Liver (tissue), 9 donors: ENCODE data around the gene NARS2. TPM values are rescaled to one million over a fixed set of nuclear protein-coding genes. Genes with fewer than 3 reads are reported as not detected.

Experiments used
- DNase-seq: peaks from one replicate; pipeline ENCODE4 v3.0.0-alpha.2; 2017; ENCODE audit warnings: low spot score
- H3K27ac ChIP-seq, 2 donors: one replicate each; pipeline ENCODE4 v1.7.0; 2013; ENCODE audit warnings: inconsistent platforms in 2 of 2, low read length in 2 of 2, control low read depth in 1 of 2, low read depth in 1 of 2, mild to moderate bottlenecking in 1 of 2
- H3K27me3 ChIP-seq, 4 donors: one replicate each; pipeline versions ENCODE4 v1.6.1 to v1.7.0; 2013; ENCODE audit warnings: low read length in 3 of 4, inconsistent platforms in 1 of 4, mild to moderate bottlenecking in 1 of 4, moderate library complexity in 1 of 4; ENCODE audit not compliant: control insufficient read depth in 4 of 4, insufficient read depth in 4 of 4
- H3K36me3 ChIP-seq, 4 donors: one replicate each; pipeline versions ENCODE4 v1.6.1 to v1.7.0; 2013; ENCODE audit warnings: low read length in 3 of 4, mild to moderate bottlenecking in 3 of 4, low read depth in 1 of 4, moderate library complexity in 1 of 4; ENCODE audit not compliant: control insufficient read depth in 4 of 4, insufficient read depth in 3 of 4
- H3K4me1 ChIP-seq, 4 donors: one replicate each; pipeline versions ENCODE4 v1.6.1 to v1.7.0; 2013; ENCODE audit warnings: low read length in 3 of 4, mild to moderate bottlenecking in 3 of 4, moderate library complexity in 1 of 4; ENCODE audit not compliant: control insufficient read depth in 4 of 4, insufficient read depth in 4 of 4
- H3K4me3 ChIP-seq, 3 donors: one replicate each; pipeline versions ENCODE4 v1.6.1 to v1.7.0; 2013; ENCODE audit warnings: low read length in 3 of 3, control low read depth in 1 of 3, low read depth in 1 of 3, mild to moderate bottlenecking in 1 of 3
- H3K9ac ChIP-seq, 2 donors: one replicate each; pipeline ENCODE4 v1.7.0; 2013; ENCODE audit warnings: low read length in 2 of 2, mild to moderate bottlenecking in 2 of 2, moderate library complexity in 2 of 2, control low read depth in 1 of 2, low read depth in 1 of 2
- H3K9me3 ChIP-seq, 4 donors: one replicate each; pipeline versions ENCODE4 v1.6.1 to v1.7.0; 2013; ENCODE audit warnings: low read length in 3 of 4; ENCODE audit not compliant: control insufficient read depth in 4 of 4
- CTCF ChIP-seq: fragments of 150-350 bp; IDR thresholded peaks from 2 replicates; pipeline ENCODE4 v1.5.1; 2017; ENCODE audit warnings: improper control_type of control experiment, low read depth, low read length; ENCODE audit not compliant: missing input control
- EGR1 ChIP-seq, 2 donors: IDR thresholded peaks; 2 replicates each; pipeline ENCODE4 v1.6.1; 2016 to 2018; ENCODE audit warnings: antibody characterized with exemption in 2 of 2, low read depth in 2 of 2
- FOXA1 ChIP-seq: IDR thresholded peaks from 2 replicates; pipeline ENCODE4 v1.6.1; 2016; ENCODE audit warnings: antibody characterized with exemption
- GABPA ChIP-seq, 2 donors: IDR thresholded peaks in 1 of 2; conservative IDR thresholded peaks in 1 of 2; 2 replicates each; pipeline ENCODE4 v1.6.1; 2016; ENCODE audit warnings: antibody characterized with exemption in 2 of 2, mild to moderate bottlenecking in 1 of 2, moderate library complexity in 1 of 2
- HNF4A ChIP-seq, 2 donors: conservative IDR thresholded peaks; 2 replicates each; pipeline ENCODE4 v1.6.1; 2016; ENCODE audit warnings: antibody characterized with exemption in 2 of 2, mild to moderate bottlenecking in 2 of 2
- HNF4G ChIP-seq: IDR thresholded peaks from 2 replicates; pipeline ENCODE4 v1.6.1; 2016; ENCODE audit warnings: antibody characterized with exemption
- JUND ChIP-seq, 2 donors: IDR thresholded peaks; 2 replicates each; pipeline ENCODE4 v1.6.1; 2016; ENCODE audit warnings: antibody characterized with exemption in 2 of 2
- MAX ChIP-seq: IDR thresholded peaks from 2 replicates; pipeline ENCODE4 v1.6.1; 2016; ENCODE audit warnings: antibody characterized with exemption
- NR2F2 ChIP-seq: IDR thresholded peaks from 2 replicates; pipeline ENCODE4 v1.6.1; 2016; ENCODE audit warnings: antibody characterized with exemption
- RAD21 ChIP-seq, 2 donors: IDR thresholded peaks; 2 replicates each; pipeline ENCODE4 v1.6.1; 2016; ENCODE audit warnings: antibody characterized with exemption in 2 of 2, mild to moderate bottlenecking in 2 of 2
- REST ChIP-seq: IDR thresholded peaks from 2 replicates; pipeline ENCODE4 v1.6.1; 2016; ENCODE audit warnings: antibody characterized with exemption, mild to moderate bottlenecking
- SP1 ChIP-seq: IDR thresholded peaks from 2 replicates; pipeline ENCODE4 v1.6.1; 2018; ENCODE audit warnings: antibody characterized with exemption, mild to moderate bottlenecking
- YY1 ChIP-seq: IDR thresholded peaks from 2 replicates; pipeline ENCODE4 v1.6.1; 2016; ENCODE audit warnings: antibody characterized with exemption, mild to moderate bottlenecking
- ZBTB33 ChIP-seq: IDR thresholded peaks from 2 replicates; pipeline ENCODE4 v1.6.1; 2016; ENCODE audit warnings: antibody characterized with exemption
- WGBS: extraction: QIAGEN DNeasy Blood & Tissue Kit; methylation state at CpG from one replicate; pipeline ENCODE4 v1.1.7; 2013; 5-methylcytosine and 5-hydroxymethylcytosine counted together
- polyA plus RNA-seq, 2 donors: library from polyadenylated mRNA; stranded (reverse) in 1 of 2; unstranded in 1 of 2; fragments of 200-250 nt in 1 of 2; fragments of >200 nt in 1 of 2; fragmentation: Nextera tagmentation in 1 of 2; extraction: Ambion mirVana in 1 of 2; gene quantifications; one replicate each; pipeline versions ENCODE4 v1.2.1 to v1.2.3, GENCODE V29; 2013 to 2015
- total RNA-seq, 2 donors: library from RNA; depleted of rRNA; stranded (reverse); fragments of >200 nt; gene quantifications; one replicate each; pipeline ENCODE4 v1.2.3, GENCODE V29; 2014
- donor health status: healthy.
- donor health status: healthy.
- donor health status: healthy.
- donor health status: healthy.
- donor health status: healthy.

NARS2 gene
- total and polyA plus RNA-seq, 4 donors, result 10.4 to 19.4 (median 11.8) TPM

GRCh38 chr11:78504181-78504580 is 70.5 kb downstream of the NARS2 start:
- 74% methylated on average over 2 of the region's 2 CpGs for WGBS

GRCh38 chr11:78499971-78500370 is 74.7 kb downstream of the NARS2 start:
- TF ChIP-seq ZBTB33, result no peak
- TF ChIP-seq NR2F2, result no peak
- no peak for TF ChIP-seq HNF4A (conservative IDR thresholded peaks at IDR 0.05)
- TF ChIP-seq YY1, result no peak
- no peak for TF ChIP-seq CTCF
- no peak for TF ChIP-seq GABPA (IDR thresholded peaks at IDR 0.05 in 1 of 2, conservative IDR thresholded peaks at IDR 0.05 in 1 of 2)
- no peak for TF ChIP-seq FOXA1
- TF ChIP-seq REST, result no peak
- TF ChIP-seq HNF4G, result no peak
- TF ChIP-seq SP1, result no peak
- Histone ChIP-seq H3K27ac (no peak overlapping the region), H3K4me1 (peaks cover 0 to 7% (median 3%) of the 10 kb centered on the region in 4 donors), H3K9me3 (no peaks in the 10 kb centered on the region), H3K27me3 (no peaks in the 10 kb centered on the region), H3K36me3 (no peaks in the 10 kb centered on the region), H3K4me3 (no peak overlapping the region), H3K9ac (no peak overlapping the region)
- DNase-seq, result no peak

More at GRCh38 chr11:78504181-78504580, 70.5 kb downstream of the NARS2 start:
- DNase-seq, result no peak
- TF ChIP-seq HNF4G (no peak), CTCF (no peak), EGR1 (IDR thresholded peaks at IDR 0.05; ENCODE audit: low read depth in 2 of 2) (no peak), JUND (IDR thresholded peaks at IDR 0.05) (no peak), RAD21 (IDR thresholded peaks at IDR 0.05) (no peak), MAX (no peak)
- Histone ChIP-seq H3K4me3 (no peak overlapping the region), H3K36me3 (no peaks in the 10 kb centered on the region), H3K4me1 (no peaks in the 10 kb centered on the region), H3K9ac (no peak overlapping the region), H3K27me3 (no peaks in the 10 kb centered on the region), H3K27ac (no peak overlapping the region), H3K9me3 (no peaks in the 10 kb centered on the region)
